Measurements from ENCODE around the gene RBPJ.

The RBPJ gene

DNA sequence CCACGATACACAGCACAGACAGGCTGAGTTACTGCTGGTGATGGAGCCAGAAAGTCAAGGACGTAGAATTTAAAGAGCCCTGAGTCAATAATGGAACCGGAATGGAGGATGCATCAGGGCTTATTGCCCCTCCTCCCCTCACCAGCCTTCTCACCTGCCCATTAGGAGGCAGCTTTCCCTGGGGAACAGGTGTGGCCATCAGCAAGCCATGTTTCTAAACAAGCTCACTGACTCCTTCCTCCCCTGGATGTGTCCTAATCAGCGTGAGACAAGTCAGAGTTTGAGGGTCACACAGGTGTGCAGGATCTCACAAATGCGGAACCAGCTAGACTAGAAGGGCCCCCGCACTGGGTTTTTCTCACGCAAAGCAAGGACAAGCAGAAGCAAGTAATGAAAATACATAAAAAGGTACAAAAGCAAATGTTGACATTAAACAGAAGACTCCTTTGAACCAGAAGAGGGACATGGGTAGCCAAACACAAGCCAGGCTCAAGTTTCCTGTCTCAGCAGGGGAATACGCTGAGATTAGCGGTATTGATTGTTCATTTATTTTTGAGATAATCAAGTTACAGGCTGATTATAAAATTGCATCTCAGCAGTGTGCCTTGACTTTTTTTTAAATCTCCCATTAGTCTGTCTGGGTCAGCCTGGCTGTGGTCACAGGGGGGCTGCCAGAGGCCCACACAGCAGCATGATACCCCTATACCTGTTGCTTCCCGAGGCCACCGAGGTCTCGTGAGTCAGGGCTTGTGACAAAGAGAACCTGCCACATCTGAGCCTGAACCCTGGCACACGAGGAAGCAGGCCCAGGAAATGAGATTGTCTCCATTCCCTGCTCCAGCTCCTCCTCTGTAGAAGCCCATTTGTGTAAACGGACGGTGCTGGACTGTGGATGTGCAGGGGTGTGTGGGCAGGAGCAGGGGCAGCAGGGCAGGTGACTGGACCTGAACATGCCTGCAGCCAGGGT lies 132.0 kb downstream of the RBPJ start:
- no peak overlapping the region for H3K4me3 ChIP-seq (ENCODE audit: low read length, poor library complexity, severe bottlenecking)
- peaks cover 16% of the 10 kb centered on the region for H3K4me1 ChIP-seq (ENCODE audit: insufficient read depth, low read length, poor library complexity, severe bottlenecking)
- H3K4me2 ChIP-seq (ENCODE audit: low read depth, low read length, poor library complexity, severe bottlenecking): no peak overlapping the region
- no peak overlapping the region for H2AFZ ChIP-seq (ENCODE audit: low read length)
- H3K9ac ChIP-seq (ENCODE audit: low read depth, low read length, poor library complexity, severe bottlenecking): no peak overlapping the region
- H4K20me1 ChIP-seq (ENCODE audit: insufficient read depth, low read length, poor library complexity, severe bottlenecking): no peaks in the 10 kb centered on the region
- no peaks in the 10 kb centered on the region for H3K79me2 ChIP-seq (ENCODE audit: insufficient read depth, low read length)
- H3K27me3 ChIP-seq (ENCODE audit: insufficient read depth, low read length, poor library complexity, severe bottlenecking): no peaks in the 10 kb centered on the region
- TF ChIP-seq, protein P1, sequence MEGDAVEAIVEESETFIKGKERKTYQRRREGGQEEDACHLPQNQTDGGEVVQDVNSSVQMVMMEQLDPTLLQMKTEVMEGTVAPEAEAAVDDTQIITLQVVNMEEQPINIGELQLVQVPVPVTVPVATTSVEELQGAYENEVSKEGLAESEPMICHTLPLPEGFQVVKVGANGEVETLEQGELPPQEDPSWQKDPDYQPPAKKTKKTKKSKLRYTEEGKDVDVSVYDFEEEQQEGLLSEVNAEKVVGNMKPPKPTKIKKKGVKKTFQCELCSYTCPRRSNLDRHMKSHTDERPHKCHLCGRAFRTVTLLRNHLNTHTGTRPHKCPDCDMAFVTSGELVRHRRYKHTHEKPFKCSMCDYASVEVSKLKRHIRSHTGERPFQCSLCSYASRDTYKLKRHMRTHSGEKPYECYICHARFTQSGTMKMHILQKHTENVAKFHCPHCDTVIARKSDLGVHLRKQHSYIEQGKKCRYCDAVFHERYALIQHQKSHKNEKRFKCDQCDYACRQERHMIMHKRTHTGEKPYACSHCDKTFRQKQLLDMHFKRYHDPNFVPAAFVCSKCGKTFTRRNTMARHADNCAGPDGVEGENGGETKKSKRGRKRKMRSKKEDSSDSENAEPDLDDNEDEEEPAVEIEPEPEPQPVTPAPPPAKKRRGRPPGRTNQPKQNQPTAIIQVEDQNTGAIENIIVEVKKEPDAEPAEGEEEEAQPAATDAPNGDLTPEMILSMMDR (conservative IDR thresholded peaks at IDR 0.05; ENCODE audit: low read length): no peak
- no peak for TF ChIP-seq EZH2phosphoT487 (IDR thresholded peaks at IDR 0.05; ENCODE audit: borderline replicate concordance)
- H3K9me3 ChIP-seq (ENCODE audit: insufficient read depth, low read depth, low read length): no peaks in the 10 kb centered on the region
- H3F3A ChIP-seq (ENCODE audit: low read depth): no peaks in the 10 kb centered on the region
- no peaks in the 10 kb centered on the region for H3K9me2 ChIP-seq (replicated peaks; ENCODE audit: low read depth, low read length)
- no peaks in the 10 kb centered on the region for H3K36me3 ChIP-seq (ENCODE audit: insufficient read depth, low read length)

DNA sequence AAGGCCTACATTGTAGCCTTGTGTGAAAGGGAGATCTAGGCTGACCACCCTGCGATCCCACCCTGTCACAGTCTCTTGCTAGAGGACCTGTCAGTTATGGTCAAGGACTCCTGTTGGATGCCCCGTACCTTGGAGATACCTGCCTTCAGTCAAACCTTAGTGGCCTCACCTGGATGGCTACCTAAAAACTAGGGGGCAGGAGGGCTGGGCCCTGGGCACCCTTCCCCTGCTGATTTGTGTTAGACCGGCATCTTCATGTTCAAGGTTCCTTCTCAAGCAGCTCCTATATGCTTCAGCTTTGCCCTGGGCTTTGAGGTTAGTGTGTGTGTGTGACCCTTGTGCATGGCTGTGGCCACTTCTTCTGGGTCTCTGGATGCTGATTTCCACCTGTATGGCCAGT lies 134.1 kb downstream of the RBPJ start:
- Histone ChIP-seq H3K9me2 (replicated peaks; ENCODE audit: low read depth, low read length) (no peaks in the 10 kb centered on the region), H2AFZ (ENCODE audit: low read length) (no peak overlapping the region), H3K9me3 (ENCODE audit: insufficient read depth, low read depth, low read length) (no peaks in the 10 kb centered on the region), H4K20me1 (ENCODE audit: insufficient read depth, low read length, poor library complexity, severe bottlenecking) (no peaks in the 10 kb centered on the region), H3K4me2 (ENCODE audit: low read depth, low read length, poor library complexity, severe bottlenecking) (no peak overlapping the region), H3K27me3 (ENCODE audit: insufficient read depth, low read length, poor library complexity, severe bottlenecking) (no peaks in the 10 kb centered on the region), H3F3A (ENCODE audit: low read depth) (no peaks in the 10 kb centered on the region), H3K9ac (ENCODE audit: low read depth, low read length, poor library complexity, severe bottlenecking) (no peak overlapping the region), H3K36me3 (ENCODE audit: insufficient read depth, low read length) (no peaks in the 10 kb centered on the region), H3K79me2 (ENCODE audit: insufficient read depth, low read length) (no peaks in the 10 kb centered on the region), H3K4me1 (ENCODE audit: insufficient read depth, low read length, poor library complexity, severe bottlenecking) (peaks cover 24% of the 10 kb centered on the region), H3K4me3 (ENCODE audit: low read length, poor library complexity, severe bottlenecking) (no peak overlapping the region)
- TF ChIP-seq EZH2phosphoT487 (IDR thresholded peaks at IDR 0.05; ENCODE audit: borderline replicate concordance): no peak
- TF ChIP-seq, protein P1 (conservative IDR thresholded peaks at IDR 0.05; ENCODE audit: low read length): no peak

DNA sequence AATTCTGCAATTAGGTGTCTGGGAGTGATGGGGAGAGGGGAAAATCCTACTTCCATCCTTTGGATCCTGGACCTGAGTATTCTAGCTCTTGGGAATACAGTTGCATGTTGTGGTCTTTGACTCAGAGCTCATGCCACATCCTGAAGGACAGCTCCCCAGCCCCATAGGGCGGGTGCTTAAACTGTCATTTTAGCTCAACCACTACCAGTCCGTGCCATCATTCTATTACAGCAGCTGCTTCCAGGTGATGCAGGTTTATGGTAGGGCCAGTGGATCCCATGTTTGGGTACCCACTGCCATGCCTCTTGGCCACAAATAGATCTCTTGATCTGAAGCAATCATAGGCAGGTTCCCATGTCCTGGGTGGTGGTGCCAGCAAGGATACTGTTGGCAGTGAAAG lies 134.8 kb downstream of the RBPJ start:
- H3K4me2 ChIP-seq (ENCODE audit: low read depth, low read length, poor library complexity, severe bottlenecking): no peak overlapping the region
- no peaks in the 10 kb centered on the region for H3K36me3 ChIP-seq (ENCODE audit: insufficient read depth, low read length)
- no peaks in the 10 kb centered on the region for H3K9me3 ChIP-seq (ENCODE audit: insufficient read depth, low read depth, low read length)
- H3K9ac ChIP-seq (ENCODE audit: low read depth, low read length, poor library complexity, severe bottlenecking): no peak overlapping the region
- H3K9me2 ChIP-seq (replicated peaks; ENCODE audit: low read depth, low read length): no peaks in the 10 kb centered on the region
- no peaks in the 10 kb centered on the region for H3K79me2 ChIP-seq (ENCODE audit: insufficient read depth, low read length)
- no peaks in the 10 kb centered on the region for H3F3A ChIP-seq (ENCODE audit: low read depth)
- H4K20me1 ChIP-seq (ENCODE audit: insufficient read depth, low read length, poor library complexity, severe bottlenecking): no peaks in the 10 kb centered on the region
- no peak overlapping the region for H3K4me3 ChIP-seq (ENCODE audit: low read length, poor library complexity, severe bottlenecking)
- H3K4me1 ChIP-seq (ENCODE audit: insufficient read depth, low read length, poor library complexity, severe bottlenecking): peaks cover 24% of the 10 kb centered on the region
- H3K27me3 ChIP-seq (ENCODE audit: insufficient read depth, low read length, poor library complexity, severe bottlenecking): no peaks in the 10 kb centered on the region
- no peak overlapping the region for H2AFZ ChIP-seq (ENCODE audit: low read length)
- TF ChIP-seq, protein P1 (conservative IDR thresholded peaks at IDR 0.05; ENCODE audit: low read length): no peak

Data from Loucy (cell line).